ENCODE measurements around the gene ENO1.

- TF ChIP-seq CTCF (IDR thresholded peaks at IDR 0.05) (no peak), POLR2AphosphoS5 (IDR thresholded peaks at IDR 0.05) (no peak), POLR2A (IDR thresholded peaks at IDR 0.05) (no peak), EP300 (IDR thresholded peaks at IDR 0.05) (no peak)
Measured at GRCh38 chr1:8910914-8911313, 32.4 kb upstream of the ENO1 start.
